Upper lobe of right lung (tissue), 1 donor: Measurements from ENCODE around the gene CNTN1. TPM values are rescaled to one million over a fixed set of nuclear protein-coding genes. Genes with fewer than 3 reads are reported as not detected.

ENCODE experiments used
- ATAC-seq: fragments of 200-7000 bp; cut with Tn5 transposase; one replicate; pipeline ENCODE4 v1.9.1; 2020; ENCODE audit warnings: mild to moderate bottlenecking, moderate library complexity
- DNase-seq: peaks from one replicate; pipeline ENCODE4 v3.0.0-alpha.2; 2020
- H3K27ac ChIP-seq: fragments of 200-600 bp; one replicate; pipeline ENCODE4 v1.8.0; 2022
- H3K27me3 ChIP-seq: fragments of 200-600 bp; one replicate; pipeline ENCODE4 v1.8.0; 2022; ENCODE audit warnings: mild to moderate bottlenecking
- H3K36me3 ChIP-seq: fragments of 200-600 bp; one replicate; pipeline ENCODE4 v1.8.0; 2022
- H3K4me1 ChIP-seq: fragments of 200-600 bp; one replicate; pipeline ENCODE4 v1.8.0; 2022
- H3K4me3 ChIP-seq: fragments of 200-600 bp; one replicate; pipeline ENCODE4 v1.8.0; 2022; ENCODE audit warnings: mild to moderate bottlenecking
- H3K9me3 ChIP-seq: fragments of 200-600 bp; one replicate; pipeline ENCODE4 v1.8.0; 2022
- intact Hi-C: fragments of 100-400 bp; cut with DNase I; formaldehyde crosslinking; loops from one replicate; pipeline ENCODE4 v1.11.0; 2022
- total RNA-seq: library from RNA; stranded (reverse); fragmentation: NEBNext Ultra II Directional; extraction: Animal tissue kit (Norgen Biotek cat#: 25700); gene quantifications from one replicate; pipeline ENCODE4 v1.2.1, GENCODE V29; 2021
- TF ChIP-seq, protein P1 (sequence below): fragments of 200-600 bp; IDR thresholded peaks from one replicate; pipeline ENCODE4 v1.8.0; 2022; ENCODE audit warnings: antibody characterized with exemption
- donor health status: DM: no; HTN: yes; CAD: no; lungs with severe emphysema.

CNTN1 gene
- total RNA-seq, 1 donor from 2014 or later, result 15.1 TPM

DNA sequence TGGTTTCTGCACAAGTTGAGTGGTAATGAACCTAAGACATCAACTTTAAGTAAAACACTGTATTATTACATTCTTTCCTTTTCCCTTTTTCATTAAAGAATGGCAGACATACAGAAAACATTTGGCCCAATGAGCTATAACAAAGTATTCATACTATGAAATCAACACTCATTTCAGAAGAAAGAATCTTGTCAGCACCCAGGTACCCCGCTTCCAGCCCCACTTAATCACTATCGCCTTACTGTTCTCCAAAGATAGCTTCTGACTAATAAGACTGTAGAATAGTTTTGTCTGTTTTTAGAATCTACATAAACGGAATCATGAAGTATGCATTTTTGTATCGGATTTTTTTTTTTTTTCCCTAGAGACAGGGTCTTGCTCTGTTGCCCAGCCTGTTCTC is 9.5 kb downstream of the CNTN1 start:
- no peaks in the 10 kb centered on the region for H3K9me3 ChIP-seq
- no peaks in the 10 kb centered on the region for H3K36me3 ChIP-seq
- DNase-seq, result no peak
- intact Hi-C loops, result no loop called here
- no peak overlapping the region for H3K27ac ChIP-seq
- no peaks in the 10 kb centered on the region for H3K27me3 ChIP-seq
- no peak overlapping the region for H3K4me3 ChIP-seq
- H3K4me1 ChIP-seq, result no peaks in the 10 kb centered on the region
- TF ChIP-seq, protein P1, sequence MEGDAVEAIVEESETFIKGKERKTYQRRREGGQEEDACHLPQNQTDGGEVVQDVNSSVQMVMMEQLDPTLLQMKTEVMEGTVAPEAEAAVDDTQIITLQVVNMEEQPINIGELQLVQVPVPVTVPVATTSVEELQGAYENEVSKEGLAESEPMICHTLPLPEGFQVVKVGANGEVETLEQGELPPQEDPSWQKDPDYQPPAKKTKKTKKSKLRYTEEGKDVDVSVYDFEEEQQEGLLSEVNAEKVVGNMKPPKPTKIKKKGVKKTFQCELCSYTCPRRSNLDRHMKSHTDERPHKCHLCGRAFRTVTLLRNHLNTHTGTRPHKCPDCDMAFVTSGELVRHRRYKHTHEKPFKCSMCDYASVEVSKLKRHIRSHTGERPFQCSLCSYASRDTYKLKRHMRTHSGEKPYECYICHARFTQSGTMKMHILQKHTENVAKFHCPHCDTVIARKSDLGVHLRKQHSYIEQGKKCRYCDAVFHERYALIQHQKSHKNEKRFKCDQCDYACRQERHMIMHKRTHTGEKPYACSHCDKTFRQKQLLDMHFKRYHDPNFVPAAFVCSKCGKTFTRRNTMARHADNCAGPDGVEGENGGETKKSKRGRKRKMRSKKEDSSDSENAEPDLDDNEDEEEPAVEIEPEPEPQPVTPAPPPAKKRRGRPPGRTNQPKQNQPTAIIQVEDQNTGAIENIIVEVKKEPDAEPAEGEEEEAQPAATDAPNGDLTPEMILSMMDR, result no peak
- no peak for ATAC-seq

DNA sequence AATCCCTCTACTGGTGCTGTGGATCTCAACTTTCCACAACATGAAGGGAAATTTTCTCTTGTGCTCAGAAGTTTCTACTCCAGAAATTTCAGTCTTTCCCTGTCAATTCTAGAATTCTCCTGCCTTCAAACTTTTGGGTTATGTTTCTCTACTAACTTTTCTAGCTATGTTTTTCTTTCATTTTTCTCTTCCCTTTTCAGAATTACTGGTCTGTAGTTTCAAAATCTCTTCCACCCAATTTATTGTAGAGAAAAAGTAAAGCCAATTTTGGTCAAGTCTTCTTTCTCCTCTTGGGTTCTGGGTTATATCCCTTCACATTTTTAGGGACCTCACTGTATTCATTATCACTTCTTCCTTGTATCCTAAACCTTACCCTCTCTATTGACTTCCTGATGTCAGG is 18.9 kb downstream of the CNTN1 start:
- TF ChIP-seq, protein P1, result no peak
- Histone ChIP-seq H3K36me3 (no peaks in the 10 kb centered on the region), H3K4me3 (no peak overlapping the region), H3K9me3 (no peaks in the 10 kb centered on the region), H3K4me1 (no peaks in the 10 kb centered on the region), H3K27me3 (no peaks in the 10 kb centered on the region), H3K27ac (no peak overlapping the region)
- DNase-seq (no peak), ATAC-seq (no peak)
- intact Hi-C loops, result no loop called here

DNA sequence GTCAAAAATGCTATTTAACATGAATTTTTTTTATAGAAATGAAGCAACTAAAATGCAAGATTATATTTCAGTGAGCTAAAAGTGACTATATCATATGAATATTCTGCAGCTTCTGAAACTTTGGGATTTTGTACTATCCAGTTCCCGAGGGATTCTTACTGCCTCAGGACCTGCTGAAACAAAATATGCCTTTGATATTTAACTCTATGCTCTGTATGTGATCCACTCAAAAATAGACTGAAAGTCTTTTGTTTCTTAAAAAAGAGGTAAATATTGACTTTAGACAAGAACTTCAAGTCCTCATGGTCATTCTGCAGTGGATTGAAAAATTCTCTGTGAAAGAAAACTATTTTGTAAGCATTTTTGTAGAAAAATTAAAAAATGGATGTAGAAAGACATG is 22.4 kb downstream of the CNTN1 start:
- Histone ChIP-seq H3K27ac (no peak overlapping the region), H3K27me3 (no peaks in the 10 kb centered on the region), H3K4me1 (no peaks in the 10 kb centered on the region), H3K4me3 (no peak overlapping the region), H3K36me3 (no peaks in the 10 kb centered on the region), H3K9me3 (no peaks in the 10 kb centered on the region)
- intact Hi-C loops, result no loop called here
- DNase-seq (no peak), ATAC-seq (no peak)
- TF ChIP-seq, protein P1, result no peak

DNA sequence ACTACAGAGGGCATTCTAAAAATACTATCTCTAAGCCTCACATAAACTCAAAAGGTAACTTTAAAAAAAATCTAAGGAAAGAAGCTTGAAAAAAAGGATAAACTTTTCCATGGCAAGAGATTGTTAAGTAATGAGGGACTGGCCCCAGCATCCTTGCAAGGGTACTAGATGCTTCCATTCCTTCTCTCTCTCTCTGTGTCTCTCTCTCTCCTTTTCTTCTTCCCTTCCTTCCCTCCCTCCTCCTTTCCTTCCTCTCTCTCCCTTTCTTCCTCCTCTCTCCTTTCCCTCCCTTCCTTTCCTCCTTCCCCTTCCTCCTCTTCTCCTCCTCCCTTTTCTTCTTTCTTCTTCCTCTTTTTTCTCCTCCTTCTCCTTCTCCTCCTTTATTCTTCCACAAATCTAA is 23.8 kb downstream of the CNTN1 start:
- intact Hi-C loops, result no loop called here
- Histone ChIP-seq H3K4me3 (no peak overlapping the region), H3K36me3 (no peaks in the 10 kb centered on the region), H3K4me1 (no peaks in the 10 kb centered on the region), H3K27me3 (no peaks in the 10 kb centered on the region), H3K9me3 (no peaks in the 10 kb centered on the region), H3K27ac (no peak overlapping the region)
- ATAC-seq, result no peak
- no peak for DNase-seq
- TF ChIP-seq, protein P1, result no peak

DNA sequence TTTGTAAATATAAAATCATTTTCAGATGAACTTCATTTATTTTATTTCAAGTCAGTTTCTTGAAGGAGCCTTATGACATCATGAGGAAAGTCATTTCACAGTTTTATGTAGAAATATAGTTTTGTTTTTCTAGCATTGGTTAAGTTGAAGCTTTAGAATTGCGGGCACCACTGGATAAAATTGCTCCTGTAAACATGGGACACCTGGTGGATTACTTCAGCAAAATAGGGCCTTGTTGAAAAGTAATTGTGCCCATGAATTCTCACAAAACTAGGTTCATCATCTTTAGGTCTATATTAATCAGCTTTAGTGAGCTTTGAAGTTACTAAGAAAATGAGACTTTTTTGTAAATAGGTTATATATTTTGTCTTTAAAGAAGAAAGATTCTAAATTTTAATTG is 25.3 kb downstream of the CNTN1 start:
- Histone ChIP-seq H3K36me3 (no peaks in the 10 kb centered on the region), H3K27me3 (no peaks in the 10 kb centered on the region), H3K9me3 (no peaks in the 10 kb centered on the region), H3K4me3 (no peak overlapping the region), H3K4me1 (no peaks in the 10 kb centered on the region), H3K27ac (no peak overlapping the region)
- ATAC-seq (no peak), DNase-seq (no peak)
- TF ChIP-seq, protein P1, result no peak
- intact Hi-C loops, result no loop called here

DNA sequence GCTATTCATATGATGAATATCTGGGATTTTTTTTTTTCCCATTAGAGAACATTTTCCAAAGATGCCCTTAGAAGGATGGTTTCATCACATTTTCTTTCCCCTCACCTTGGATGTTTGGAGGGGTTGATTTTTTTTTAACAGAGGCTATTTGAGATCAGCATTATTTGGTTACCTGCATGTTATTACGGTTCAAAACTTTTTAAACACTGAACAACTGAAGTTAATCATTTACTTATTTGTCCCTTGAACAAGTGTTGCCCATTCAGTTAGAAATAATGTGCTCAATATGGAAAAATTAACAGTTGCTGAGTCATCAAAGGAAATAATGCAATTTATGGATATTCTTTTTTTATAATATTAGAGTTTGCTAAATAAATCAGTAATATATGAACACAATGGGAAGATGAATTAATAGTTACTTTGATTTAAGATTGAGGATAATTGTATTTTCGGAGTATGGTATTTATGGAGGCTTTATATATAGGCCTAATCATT is 26.7 kb downstream of the CNTN1 start:
- ATAC-seq (no peak), DNase-seq (no peak)
- Histone ChIP-seq H3K27me3 (no peaks in the 10 kb centered on the region), H3K4me1 (no peaks in the 10 kb centered on the region), H3K36me3 (no peaks in the 10 kb centered on the region), H3K27ac (no peak overlapping the region), H3K4me3 (no peak overlapping the region), H3K9me3 (no peaks in the 10 kb centered on the region)
- TF ChIP-seq, protein P1, result no peak
- intact Hi-C loops, result no loop called here
